ENCODE measurements around the gene DNAJC22. TPM values are rescaled to one million over a fixed set of nuclear protein-coding genes. Genes with fewer than 3 reads are reported as not detected.
"Not testable (repeated sequence)": the region's sequence is repeated elsewhere in the genome, so short reads cannot be mapped to it uniquely, and the experiment has no call there.

The DNAJC22 gene
- total RNA-seq, 4 donors from 2014 or later = 1.8 to 9.2 (median 3.0) TPM; not detected in 1

- no peak for DNase-seq (ENCODE audit: low spot score)
Observed at GRCh38 chr12:49332441-49332861, 14.2 kb upstream of the DNAJC22 start.

GRCh38 chr12:49332891-49333371, 13.8 kb upstream of the DNAJC22 start:
- ATAC-seq (ENCODE audit: low FRiP score) (no peak), DNase-seq (ENCODE audit: low spot score) (no peak)
- TF ChIP-seq CTCF (IDR thresholded peaks at IDR 0.05) = no peak

More at GRCh38 chr12:49332441-49332861, 14.2 kb upstream of the DNAJC22 start:
- ATAC-seq (ENCODE audit: low FRiP score) = no peak
- no peak for TF ChIP-seq CTCF (IDR thresholded peaks at IDR 0.05)

- not testable (repeated sequence) for DNase-seq (ENCODE audit: low spot score); ATAC-seq (ENCODE audit: low FRiP score)
Observed at GRCh38 chr12:49333778-49334177, 12.9 kb upstream of the DNAJC22 start.

GRCh38 chr12:49334226-49334625, 12.5 kb upstream of the DNAJC22 start:
- no peak for ATAC-seq (ENCODE audit: low FRiP score)
- DNase-seq (ENCODE audit: low spot score) = no peak
- no peak for TF ChIP-seq CTCF (IDR thresholded peaks at IDR 0.05)

- ATAC-seq (ENCODE audit: low FRiP score) (no peak), DNase-seq (ENCODE audit: low spot score) (no peak)
Observed at GRCh38 chr12:49334681-49335080, 12.0 kb upstream of the DNAJC22 start.

GRCh38 chr12:49335118-49335954, 11.4 kb upstream of the DNAJC22 start:
- DNase-seq (ENCODE audit: low spot score) (no peak), ATAC-seq (ENCODE audit: low FRiP score) (no peak)
- TF ChIP-seq CTCF (IDR thresholded peaks at IDR 0.05) = no peak

More at GRCh38 chr12:49334681-49335080, 12.0 kb upstream of the DNAJC22 start:
- no peak for TF ChIP-seq CTCF (IDR thresholded peaks at IDR 0.05)

GRCh38 chr12:49335955-49336644, 10.6 kb upstream of the DNAJC22 start:
- ATAC-seq (ENCODE audit: low FRiP score) = no peak
- DNase-seq (ENCODE audit: low spot score) = no peak
- TF ChIP-seq CTCF (IDR thresholded peaks at IDR 0.05) = no peak
